SK-N-SH (cell line): ENCODE results near the gene FASTK. TPM values are rescaled to one million over a fixed set of nuclear protein-coding genes. Genes with fewer than 3 reads are reported as not detected.
A peak's percentile ranks its signal among the peaks of the same experiment; 100 is the strongest.

Experiments
- CTCF ChIA-PET: fragments of 300-600, 350-600 bp; formaldehyde crosslinking; extraction: SDS; loops from one replicate; lab custom pipeline; 2021; lab: Yijun Ruan, JAX
- POLR2A ChIA-PET: fragments of 350-600 bp; sonication (Branson Sonifier 250); formaldehyde crosslinking; extraction: SDS; loops from one replicate; lab custom pipeline; 2020; ENCODE audit warnings: antibody characterized with exemption, inconsistent platforms; lab: Yijun Ruan, JAX
- DNase-seq: peaks from one replicate; pipeline ENCODE4 v3.0.0; 2012
- H2AFZ ChIP-seq: fragments of 200-600 bp; sonication (generic); 2 replicates; pipeline ENCODE4 v1.8.1; 2016; ENCODE audit warnings: antibody characterized with exemption, mild to moderate bottlenecking, low read depth
- H3F3A ChIP-seq: fragments of 200-600 bp; sonication (generic); replicated peaks from 2 replicates; pipeline ENCODE3; 2016; ENCODE audit warnings: antibody characterized with exemption, mild to moderate bottlenecking; ENCODE audit not compliant: insufficient read depth
- H3K27ac ChIP-seq, 2 experiments: fragments of 200-500 bp in 1 of 2; fragments of 200-600 bp in 1 of 2; sonication (Bioruptor generic) in 1 of 2; sonication (generic), shearing (Covaris generic) in 1 of 2; 2 replicates each; pipeline versions ENCODE4 v1.5.1 to v1.6.1; 2014 to 2016; ENCODE audit warnings: low read depth in 2 of 2, inconsistent platforms in 1 of 2, low read length in 1 of 2, mild to moderate bottlenecking in 1 of 2, mixed read lengths in 1 of 2
- H3K27me3 ChIP-seq: fragments of 200-600 bp; sonication (generic), shearing (Covaris generic); 2 replicates; pipeline ENCODE4 v1.6.1; 2016; ENCODE audit warnings: mixed run types; ENCODE audit not compliant: insufficient read depth
- H3K36me3 ChIP-seq, 2 experiments: fragments of 200-500 bp in 1 of 2; fragments of 200-600 bp in 1 of 2; sonication (Bioruptor generic) in 1 of 2; sonication (generic) in 1 of 2; replicated peaks in 1 of 2; 2 replicates each; pipeline versions ENCODE3 to v1.5.1; 2014 to 2016; ENCODE audit warnings: low read length in 1 of 2, mild to moderate bottlenecking in 1 of 2; ENCODE audit not compliant: insufficient read depth in 2 of 2, control insufficient read depth in 1 of 2
- H3K4me1 ChIP-seq, 2 experiments: fragments of 200-500 bp in 1 of 2; fragments of 200-600 bp in 1 of 2; sonication (Bioruptor generic) in 1 of 2; sonication (generic), shearing (Covaris generic) in 1 of 2; 2 replicates each; pipeline versions ENCODE4 v1.5.1 to v1.6.1; 2014 to 2016; ENCODE audit warnings: low read depth in 1 of 2, low read length in 1 of 2, mixed run types in 1 of 2; ENCODE audit not compliant: insufficient read depth in 2 of 2, control insufficient read depth in 1 of 2
- H3K4me2 ChIP-seq: fragments of 200-600 bp; sonication (generic), shearing (Covaris generic); 2 replicates; pipeline ENCODE4 v1.6.1; 2017; ENCODE audit warnings: mixed run types
- H3K4me3 ChIP-seq, 2 experiments: fragments of 200-500 bp in 1 of 2; fragments of 200-600 bp in 1 of 2; sonication (Bioruptor generic) in 1 of 2; sonication (generic), shearing (Covaris generic) in 1 of 2; 2 replicates each; pipeline versions ENCODE4 v1.5.1 to v1.8.1; 2014 to 2016; ENCODE audit warnings: low read depth in 2 of 2, inconsistent platforms in 1 of 2, low read length in 1 of 2, mild to moderate bottlenecking in 1 of 2, mixed read lengths in 1 of 2, moderate library complexity in 1 of 2
- H3K79me2 ChIP-seq: fragments of 200-600 bp; sonication (generic); 2 replicates; pipeline ENCODE4 v1.8.1; 2017; ENCODE audit warnings: mild to moderate bottlenecking; ENCODE audit not compliant: insufficient read depth
- H3K9ac ChIP-seq: fragments of 200-600 bp; sonication (generic); 2 replicates; pipeline ENCODE4 v1.6.1; 2017; ENCODE audit warnings: mixed run types
- H3K9me2 ChIP-seq: fragments of 200-600 bp; sonication (generic); 2 replicates; pipeline ENCODE4 v1.6.1; 2017; ENCODE audit warnings: mixed run types
- H3K9me3 ChIP-seq: fragments of 200-600 bp; sonication (generic); 2 replicates; pipeline ENCODE4 v1.6.1; 2017; ENCODE audit warnings: mixed run types, mild to moderate bottlenecking, moderate library complexity
- H4K20me1 ChIP-seq: fragments of 200-600 bp; sonication (generic); 2 replicates; pipeline ENCODE4 v1.6.1; 2017; ENCODE audit warnings: mild to moderate bottlenecking, mixed run types; ENCODE audit not compliant: insufficient read depth
- CHD2 ChIP-seq: fragments of 150-350 bp; IDR thresholded peaks from 2 replicates; pipeline ENCODE4 v1.6.1; 2018; ENCODE audit warnings: low read length; ENCODE audit not compliant: partially characterized antibody
- ELF1 ChIP-seq: IDR thresholded peaks from 2 replicates; pipeline ENCODE4 v1.4.0; 2012
- EZH2phosphoT487 ChIP-seq: fragments of 200-600 bp; sonication (generic); IDR thresholded peaks from 2 replicates; pipeline ENCODE4 v1.6.1; 2017; ENCODE audit warnings: low read depth, mixed run types, mild to moderate bottlenecking, antibody characterized with exemption, moderate library complexity, borderline replicate concordance
- FOXM1 ChIP-seq: IDR thresholded peaks from 2 replicates; pipeline ENCODE4 v1.4.0; 2012; ENCODE audit warnings: low read depth, mild to moderate bottlenecking
- IRF3 ChIP-seq: fragments of 150-350 bp; IDR thresholded peaks from 2 replicates; pipeline ENCODE4 v1.6.1; 2016; ENCODE audit warnings: mild to moderate bottlenecking, low read depth, low read length
- MEF2A ChIP-seq: IDR thresholded peaks from 2 replicates; pipeline ENCODE4 v1.4.0; 2012; ENCODE audit warnings: low read depth, borderline replicate concordance
- MXI1 ChIP-seq: IDR thresholded peaks from 2 replicates; pipeline ENCODE4 v1.6.1; 2012; ENCODE audit warnings: mild to moderate bottlenecking, low read depth, low read length, improper control_type of control experiment
- POLR2AphosphoS5 ChIP-seq: IDR thresholded peaks from 2 replicates; pipeline ENCODE4 v1.6.1; 2012; ENCODE audit warnings: low read depth, low read length
- RFX5 ChIP-seq: IDR thresholded peaks from 2 replicates; pipeline ENCODE4 v1.6.1; 2012; ENCODE audit warnings: mild to moderate bottlenecking, improper control_type of control experiment, low read length
- SMC3 ChIP-seq: IDR thresholded peaks from 2 replicates; pipeline ENCODE4 v1.6.1; 2012; ENCODE audit warnings: low read depth, low read length, improper control_type of control experiment
- TCF12 ChIP-seq: IDR thresholded peaks from 2 replicates; pipeline ENCODE4 v1.4.0; 2012
- USF1 ChIP-seq: IDR thresholded peaks from 2 replicates; pipeline ENCODE4 v1.4.0; 2012; ENCODE audit warnings: low read depth, borderline replicate concordance
- ZBTB33 ChIP-seq: IDR thresholded peaks from 2 replicates; pipeline ENCODE4 v1.4.0; 2012; ENCODE audit warnings: low read depth, borderline replicate concordance
- WGBS: methylation state at CpG from one replicate; pipeline ENCODE4 v1.1.6; 2017; ENCODE audit warnings: low lambda C conversion rate; 5-methylcytosine and 5-hydroxymethylcytosine counted together
- polyA plus RNA-seq, 3 experiments: library from polyadenylated mRNA; depleted of rRNA; stranded (reverse); fragments of >200 nt; gene quantifications; 2 replicates each; pipeline ENCODE4 v1.2.3, GENCODE V29; 2012

The FASTK gene
- polyA plus RNA-seq, 1 of the 3 experiments (the other 2 are of a cell fraction), result 125 TPM

- CTCF ChIA-PET, result interaction anchor here (0.9 to 12.2 kb wide), 10 partner anchors 15 to 164 kb away, joined by 3 to 126 read pairs (median 4); partner anchors contain the start of genes AGAP3, FASTK and TMUB1
- Histone ChIP-seq H3K9me2 (no peaks in the 10 kb centered on the region), H2AFZ (no peak overlapping the region), H3K4me1 (peaks cover 24 to 33% of the 10 kb centered on the region in 2 experiments), H3K27ac (0 out of 4 replicates have a peak overlapping the region, but pooled peaks of 1 of the 2 experiments have one; percentile 13), H3K9me3 (no peaks in the 10 kb centered on the region), H3K36me3 (peaks cover 34 to 47% of the 10 kb centered on the region in 2 experiments)
- DNase-seq, result peak; percentile 81
- 80% methylated on average over 37 of the region's 43 CpGs for WGBS
- TF ChIP-seq MXI1 (peak; percentile 60; the same call in 1 of the 2 replicates), FOXM1 (no peak), USF1 (peak; percentile 40; the same call in 1 of the 2 replicates), MEF2A (no peak), ZBTB33 (no peak), ELF1 (no peak), TCF12 (no peak), RFX5 (no peak)
- TF ChIP-seq, all 33 proteins: peak for 2
- H3F3A ChIP-seq, result no peaks in the 10 kb centered on the region
- POLR2A ChIA-PET, result interaction anchor here (0.8 kb wide), 1 partner anchor 73 kb away, joined by 4 read pairs; no protein-coding TSS in a partner anchor
- peaks cover 62% of the 10 kb centered on the region for H3K79me2 ChIP-seq
- H4K20me1 ChIP-seq, result peaks cover 40% of the 10 kb centered on the region
- no peak overlapping the region for H3K4me3 ChIP-seq
- no peak overlapping the region for H3K9ac ChIP-seq
- no peaks in the 10 kb centered on the region for H3K27me3 ChIP-seq
- no peak overlapping the region for H3K4me2 ChIP-seq
These were observed 18.0 kb downstream of the FASTK start for GRCh38 chr7:151062399-151063211.

DNA sequence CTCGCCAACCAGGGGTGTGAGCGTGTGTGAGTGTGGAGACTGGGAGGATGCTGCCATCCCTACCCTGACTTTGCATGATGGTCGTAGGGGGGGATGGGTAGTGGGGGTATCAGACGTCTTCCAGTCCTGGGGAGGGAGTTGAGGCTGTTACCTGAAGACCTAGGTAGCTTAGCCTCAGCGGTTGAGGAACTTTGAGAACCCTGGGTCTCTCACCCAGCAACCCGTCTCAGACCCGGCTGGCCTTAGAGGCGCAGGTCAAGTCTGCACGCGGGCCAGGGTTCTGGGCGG lies 18.6 kb downstream of the FASTK start:
- Histone ChIP-seq H3K9me2 (no peaks in the 10 kb centered on the region), H3K27ac (no peak overlapping the region), H3K9ac (no peak overlapping the region; the same call in 1 of the 2 replicates), H3K4me2 (peak overlapping the region; percentile 85), H4K20me1 (peaks cover 40% of the 10 kb centered on the region), H3K79me2 (peaks cover 67% of the 10 kb centered on the region), H3K36me3 (peaks cover 28 to 42% of the 10 kb centered on the region in 2 experiments), H3K4me1 (peaks cover 24 to 35% of the 10 kb centered on the region in 2 experiments), H3K27me3 (no peaks in the 10 kb centered on the region), H3K9me3 (no peaks in the 10 kb centered on the region), H3F3A (no peaks in the 10 kb centered on the region), H2AFZ (no peak overlapping the region), H3K4me3 (no peak overlapping the region)
- ChIA-PET CTCF (interaction anchor here (0.9 to 12.2 kb wide), 6 partner anchors 15 to 48 kb away, joined by 3 to 126 read pairs (median 15); partner anchors contain the start of genes AGAP3, FASTK and TMUB1), POLR2A (interaction anchor here (0.8 kb wide), 1 partner anchor 73 kb away, joined by 4 read pairs; no protein-coding TSS in a partner anchor)
- TF ChIP-seq EZH2phosphoT487 (no peak), IRF3 (no peak), POLR2AphosphoS5 (no peak), SMC3 (no peak), MEF2A (no peak), CHD2 (no peak)
- no peak for DNase-seq
- 94% methylated on average over 5 of the region's 11 CpGs for WGBS
